GM21360 (cell line): Measurements from ENCODE around the gene CTAGE8.
"Not testable (repeated sequence)": the region's sequence is repeated elsewhere in the genome, so short reads cannot be mapped to it uniquely, and the experiment has no call there.

Experiments used
- ATAC-seq: cut with Tn5 transposase; IDR thresholded peaks from one replicate; pipeline ENCODE4 v1.9.1; 2021; ENCODE audit warnings: mild to moderate bottlenecking, moderate library complexity; ENCODE audit not compliant: unreplicated experiment

CTAGE8 gene

GRCh38 chr7:144259067-144259466 is 10.0 kb downstream of the CTAGE8 start:
- not testable (repeated sequence) for ATAC-seq

GRCh38 chr7:144256112-144256511 is 13.0 kb downstream of the CTAGE8 start:
- ATAC-seq = no peak

- ATAC-seq = no peak
These were observed 13.6 kb downstream of the CTAGE8 start for GRCh38 chr7:144255471-144255897.

- not testable (repeated sequence) for ATAC-seq
These were observed 16.8 kb downstream of the CTAGE8 start for GRCh38 chr7:144252307-144252706.

- ATAC-seq = not testable (repeated sequence)
These were observed 21.3 kb downstream of the CTAGE8 start for GRCh38 chr7:144247674-144248330.

GRCh38 chr7:144246967-144247366 is 22.1 kb downstream of the CTAGE8 start:
- not testable (repeated sequence) for ATAC-seq

- ATAC-seq = not testable (repeated sequence)
These were observed 23.7 kb downstream of the CTAGE8 start for GRCh38 chr7:144245372-144245771.

GRCh38 chr7:144239365-144239764 is 29.7 kb downstream of the CTAGE8 start, which contains the start of gene OR2A42:
Gene OR2A42, minus strand, starts transcription at chr7:144239605. Its CDS starts 6,762 bp downstream, at chr7:144232843.
- not testable (repeated sequence) for ATAC-seq

GRCh38 chr7:144238530-144239082 is 30.5 kb downstream of the CTAGE8 start:
- ATAC-seq = not testable (repeated sequence)

GRCh38 chr7:144233039-144233438 is 36.0 kb downstream of the CTAGE8 start:
- not testable (repeated sequence) for ATAC-seq

- not testable (repeated sequence) for ATAC-seq
These were observed 38.1 kb downstream of the CTAGE8 start for GRCh38 chr7:144231027-144231426.

- not testable (repeated sequence) for ATAC-seq
These were observed 40.3 kb downstream of the CTAGE8 start for GRCh38 chr7:144228810-144229209.

- not testable (repeated sequence) for ATAC-seq
These were observed 42.2 kb downstream of the CTAGE8 start for GRCh38 chr7:144226866-144227265.

- ATAC-seq = not testable (repeated sequence)
These were observed 45.4 kb downstream of the CTAGE8 start for GRCh38 chr7:144223675-144224074.

- ATAC-seq = not testable (repeated sequence)
These were observed 48.6 kb downstream of the CTAGE8 start for GRCh38 chr7:144220531-144220930.

- ATAC-seq = not testable (repeated sequence)
These were observed 49.9 kb downstream of the CTAGE8 start for GRCh38 chr7:144219149-144219548.

GRCh38 chr7:144218581-144218980 is 50.5 kb downstream of the CTAGE8 start:
- not testable (repeated sequence) for ATAC-seq

GRCh38 chr7:144217200-144217599 is 51.9 kb downstream of the CTAGE8 start:
- not testable (repeated sequence) for ATAC-seq
